HG03520 (cell line): ENCODE results near the gene MYBPC2.
"Not testable (repeated sequence)": the region's sequence is repeated elsewhere in the genome, so short reads cannot be mapped to it uniquely, and the experiment has no call there.

Experiments used
- ATAC-seq: cut with Tn5 transposase; IDR thresholded peaks from one replicate; pipeline ENCODE4 v1.9.1; 2021; ENCODE audit warnings: mild to moderate bottlenecking, moderate library complexity; ENCODE audit not compliant: unreplicated experiment

Gene MYBPC2

GRCh38 chr19:50432221-50433028, at the start of gene MYBPC2:
MYBPC2 (plus strand) TSS chr19:50432892; CDS start chr19:50432954, 62 bp downstream.
- no peak for ATAC-seq

GRCh38 chr19:50383001-50383851, 49.5 kb upstream of the MYBPC2 start:
- ATAC-seq = no peak

- ATAC-seq = peak; percentile 78
These were observed 48.6 kb upstream of the MYBPC2 start, which contains the start of gene POLD1 for GRCh38 chr19:50383852-50384684. POLD1 (plus strand) TSS chr19:50384347; CDS start chr19:50398852, 14,505 bp downstream.

- ATAC-seq = no peak
These were observed 47.8 kb upstream of the MYBPC2 start for GRCh38 chr19:50384685-50385535.

- ATAC-seq = no peak
These were observed 45.4 kb upstream of the MYBPC2 start for GRCh38 chr19:50387176-50387867.

GRCh38 chr19:50387868-50388245, 44.8 kb upstream of the MYBPC2 start:
- no peak for ATAC-seq

GRCh38 chr19:50390295-50390694, 42.4 kb upstream of the MYBPC2 start:
- not testable (repeated sequence) for ATAC-seq

GRCh38 chr19:50390952-50391351, 41.7 kb upstream of the MYBPC2 start:
- not testable (repeated sequence) for ATAC-seq

- ATAC-seq = no peak
These were observed 39.9 kb upstream of the MYBPC2 start for GRCh38 chr19:50392759-50393158.

- no peak for ATAC-seq
These were observed 39.1 kb upstream of the MYBPC2 start for GRCh38 chr19:50393589-50393988.

- ATAC-seq = no peak
These were observed 38.7 kb upstream of the MYBPC2 start for GRCh38 chr19:50394017-50394416.

GRCh38 chr19:50398675-50399367, 33.9 kb upstream of the MYBPC2 start:
- ATAC-seq = no peak

GRCh38 chr19:50399368-50399745, 33.3 kb upstream of the MYBPC2 start:
- no peak for ATAC-seq

- ATAC-seq = no peak
These were observed 30.9 kb upstream of the MYBPC2 start for GRCh38 chr19:50401605-50402450.

- no peak for ATAC-seq
These were observed 30.0 kb upstream of the MYBPC2 start for GRCh38 chr19:50402544-50403301.

- ATAC-seq = no peak
These were observed 26.4 kb upstream of the MYBPC2 start for GRCh38 chr19:50406156-50406820.

- no peak for ATAC-seq
These were observed 25.9 kb upstream of the MYBPC2 start for GRCh38 chr19:50406829-50407228.
